Measurements from ENCODE around the gene VNN1. TPM values are rescaled to one million over a fixed set of nuclear protein-coding genes. Genes with fewer than 3 reads are reported as not detected.

VNN1 gene
- total and polyA plus RNA-seq, 2 donors (not counting 3 experiments of a cell fraction or from before 2014, with no cell fraction given): not detected

DNA sequence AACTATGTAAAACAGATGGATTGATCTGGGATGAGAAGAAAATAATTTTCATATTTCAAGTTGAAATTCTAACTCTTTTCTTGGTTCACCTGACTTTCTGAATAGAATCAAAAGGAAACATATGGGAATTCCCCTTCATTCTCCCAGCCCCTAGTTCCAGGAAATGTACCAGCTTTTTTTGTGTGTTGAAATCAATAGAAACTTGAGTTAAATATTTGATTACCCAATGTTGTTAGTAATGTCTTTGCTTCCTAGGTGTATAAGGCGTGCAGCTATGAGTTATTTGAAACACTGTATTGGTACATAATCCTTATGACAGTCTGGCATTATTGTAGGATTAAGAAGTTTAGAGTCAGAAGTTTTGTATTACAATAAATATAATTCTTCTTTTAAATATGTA is 22.4 kb upstream of the VNN1 start:
- no peak overlapping the region for H2AFZ ChIP-seq (ENCODE audit: low read depth, low read length)
- no peak overlapping the region for H3K4me3 ChIP-seq (replicated peaks in 1 of 3; ENCODE audit: insufficient read depth in 1 of 3, low read depth in 1 of 3, low read length in 3 of 3)
- H3K9me3 ChIP-seq (replicated peaks; ENCODE audit: control insufficient read depth, insufficient read depth, low read length): no peaks in the 10 kb centered on the region
- H3K79me2 ChIP-seq (ENCODE audit: control insufficient read depth, insufficient read depth, low read length): no peaks in the 10 kb centered on the region
- POLR2A ChIA-PET: no interaction called here
- no peak overlapping the region for H3K4me2 ChIP-seq (ENCODE audit: insufficient read depth, low read length)
- DNase-seq (ENCODE audit: low read depth, low spot score): no peak
- no peaks in the 10 kb centered on the region for H3K4me1 ChIP-seq (ENCODE audit: control insufficient read depth, extremely low read depth, insufficient read depth, low read length)
- CTCF ChIA-PET: interaction anchor here (1.2 kb wide), 1 partner anchor 67 kb away, joined by 4 read pairs; no protein-coding TSS in a partner anchor
- no TSS peak for BruUV-seq (replicated peaks)
- intact Hi-C loops (cut with micrococcal nuclease) (no loop called here), dilution Hi-C loops (cut with MboI; ENCODE audit: extremely low pct_ligation_motif_present, low sequenced_read_pairs) (no loop called here)
- no peak for FAIRE-seq
- no peak for TF ChIP-seq MYC (IDR thresholded peaks at IDR 0.05; ENCODE audit: low read depth, low read length)
- no peak for TF ChIP-seq FOS (IDR thresholded peaks at IDR 0.05; ENCODE audit: borderline replicate concordance, insufficient read depth, low read length)
- no peak for TF ChIP-seq GATA2 (IDR thresholded peaks at IDR 0.05; ENCODE audit: insufficient read depth, insufficient read length, low read depth, low read length)
- no peak for TF ChIP-seq POLR2A (IDR thresholded peaks at IDR 0.05; ENCODE audit: low read depth, low read length)
- no peak for TF ChIP-seq CTCF (IDR thresholded peaks at IDR 0.05; ENCODE audit: extremely low read depth in 1 of 2, insufficient read depth in 1 of 2, low read depth in 1 of 2, low read length in 2 of 2)
- TF ChIP-seq, protein P1, sequence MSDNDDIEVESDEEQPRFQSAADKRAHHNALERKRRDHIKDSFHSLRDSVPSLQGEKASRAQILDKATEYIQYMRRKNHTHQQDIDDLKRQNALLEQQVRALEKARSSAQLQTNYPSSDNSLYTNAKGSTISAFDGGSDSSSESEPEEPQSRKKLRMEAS (IDR thresholded peaks at IDR 0.05; ENCODE audit: insufficient read depth, insufficient read length): no peak
- no peak for TF ChIP-seq EZH2 (IDR thresholded peaks at IDR 0.05; ENCODE audit: borderline replicate concordance, low read depth, low read length, severe bottlenecking)
- TF ChIP-seq POLR2AphosphoS5 (IDR thresholded peaks at IDR 0.05; ENCODE audit: insufficient read depth, low read depth, low read length): no peak
- no peak for TF ChIP-seq JUN (IDR thresholded peaks at IDR 0.05; ENCODE audit: borderline replicate concordance, insufficient read depth, insufficient read length, low read depth)
- no peak overlapping the region for H3K27ac ChIP-seq (ENCODE audit: insufficient read depth, low read depth, low read length)
- no peaks in the 10 kb centered on the region for H3K27me3 ChIP-seq (ENCODE audit: control insufficient read depth in 2 of 2, insufficient read depth in 2 of 2, low read length in 2 of 2)
- H3K9me1 ChIP-seq (replicated peaks; ENCODE audit: control insufficient read depth, extremely low read depth, insufficient read depth, low read length): no peaks in the 10 kb centered on the region
- no peaks in the 10 kb centered on the region for H4K20me1 ChIP-seq (replicated peaks; ENCODE audit: control insufficient read depth, extremely low read depth, insufficient read depth, low read length)
- H3K9ac ChIP-seq (replicated peaks; ENCODE audit: extremely low read depth, insufficient read depth, low read length): no peak overlapping the region
- no peaks in the 10 kb centered on the region for H3K36me3 ChIP-seq (ENCODE audit: control insufficient read depth in 2 of 2, extremely low read depth in 1 of 2, insufficient read depth in 2 of 2, low read length in 2 of 2)

Measured in endothelial cell of umbilical vein (primary cell).